OCI-LY7 (cell line): ENCODE results near the gene ATPAF1.

ENCODE experiments used
- EZH2phosphoT487 ChIP-seq: fragments of 200-600 bp; sonication (generic); IDR thresholded peaks from 2 replicates; pipeline ENCODE4 v1.6.1; 2018; ENCODE audit warnings: low read depth, borderline replicate concordance, mild to moderate bottlenecking, mixed run types, antibody characterized with exemption, low read length, moderate library complexity, mixed read lengths
- TF ChIP-seq, protein P1 (sequence below): fragments of 200-600 bp; sonication (generic); conservative IDR thresholded peaks from 2 replicates; pipeline ENCODE4 v1.5.1; 2014; ENCODE audit warnings: mild to moderate bottlenecking, antibody characterized with exemption, low read length, moderate library complexity, mixed read lengths

DNA sequence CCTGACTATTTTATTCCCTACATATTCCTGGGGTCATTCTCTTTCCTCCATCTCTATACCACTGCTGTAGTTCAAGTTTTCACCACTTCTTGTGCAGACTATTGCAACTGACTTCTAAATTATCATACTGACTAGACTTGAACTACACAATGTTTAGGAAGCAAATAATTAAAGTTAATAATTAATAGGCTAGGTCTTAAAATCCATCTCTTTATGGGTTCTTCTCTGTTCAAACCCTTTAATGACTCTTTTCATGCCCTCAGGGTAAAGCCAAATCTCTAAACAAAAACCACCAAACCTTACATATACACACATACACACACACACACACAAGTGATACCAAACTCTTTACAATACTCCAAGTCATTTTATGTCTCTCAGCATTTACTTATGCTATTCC, 29.2 kb downstream of the ATPAF1 start:
- TF ChIP-seq, protein P1, sequence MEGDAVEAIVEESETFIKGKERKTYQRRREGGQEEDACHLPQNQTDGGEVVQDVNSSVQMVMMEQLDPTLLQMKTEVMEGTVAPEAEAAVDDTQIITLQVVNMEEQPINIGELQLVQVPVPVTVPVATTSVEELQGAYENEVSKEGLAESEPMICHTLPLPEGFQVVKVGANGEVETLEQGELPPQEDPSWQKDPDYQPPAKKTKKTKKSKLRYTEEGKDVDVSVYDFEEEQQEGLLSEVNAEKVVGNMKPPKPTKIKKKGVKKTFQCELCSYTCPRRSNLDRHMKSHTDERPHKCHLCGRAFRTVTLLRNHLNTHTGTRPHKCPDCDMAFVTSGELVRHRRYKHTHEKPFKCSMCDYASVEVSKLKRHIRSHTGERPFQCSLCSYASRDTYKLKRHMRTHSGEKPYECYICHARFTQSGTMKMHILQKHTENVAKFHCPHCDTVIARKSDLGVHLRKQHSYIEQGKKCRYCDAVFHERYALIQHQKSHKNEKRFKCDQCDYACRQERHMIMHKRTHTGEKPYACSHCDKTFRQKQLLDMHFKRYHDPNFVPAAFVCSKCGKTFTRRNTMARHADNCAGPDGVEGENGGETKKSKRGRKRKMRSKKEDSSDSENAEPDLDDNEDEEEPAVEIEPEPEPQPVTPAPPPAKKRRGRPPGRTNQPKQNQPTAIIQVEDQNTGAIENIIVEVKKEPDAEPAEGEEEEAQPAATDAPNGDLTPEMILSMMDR, result no peak
- no peak for TF ChIP-seq EZH2phosphoT487
